Fibroblast of upper back skin (primary cell): Measurements from ENCODE around the gene PRPF19.
A peak's percentile ranks its signal among the peaks of the same experiment; 100 is the strongest.

ENCODE experiments used
- DNase-seq: peaks from one replicate; pipeline ENCODE4 v3.0.0-alpha.2; 2013

Gene PRPF19

GRCh38 chr11:60855726-60856633 is 50.4 kb downstream of the PRPF19 start, which contains the start of gene PTGDR2:
TSS of gene PTGDR2 (minus strand) at chr11:60855950. CDS start at chr11:60853722, 2,228 bp downstream.
- DNase-seq, result peak; percentile 18

DNA sequence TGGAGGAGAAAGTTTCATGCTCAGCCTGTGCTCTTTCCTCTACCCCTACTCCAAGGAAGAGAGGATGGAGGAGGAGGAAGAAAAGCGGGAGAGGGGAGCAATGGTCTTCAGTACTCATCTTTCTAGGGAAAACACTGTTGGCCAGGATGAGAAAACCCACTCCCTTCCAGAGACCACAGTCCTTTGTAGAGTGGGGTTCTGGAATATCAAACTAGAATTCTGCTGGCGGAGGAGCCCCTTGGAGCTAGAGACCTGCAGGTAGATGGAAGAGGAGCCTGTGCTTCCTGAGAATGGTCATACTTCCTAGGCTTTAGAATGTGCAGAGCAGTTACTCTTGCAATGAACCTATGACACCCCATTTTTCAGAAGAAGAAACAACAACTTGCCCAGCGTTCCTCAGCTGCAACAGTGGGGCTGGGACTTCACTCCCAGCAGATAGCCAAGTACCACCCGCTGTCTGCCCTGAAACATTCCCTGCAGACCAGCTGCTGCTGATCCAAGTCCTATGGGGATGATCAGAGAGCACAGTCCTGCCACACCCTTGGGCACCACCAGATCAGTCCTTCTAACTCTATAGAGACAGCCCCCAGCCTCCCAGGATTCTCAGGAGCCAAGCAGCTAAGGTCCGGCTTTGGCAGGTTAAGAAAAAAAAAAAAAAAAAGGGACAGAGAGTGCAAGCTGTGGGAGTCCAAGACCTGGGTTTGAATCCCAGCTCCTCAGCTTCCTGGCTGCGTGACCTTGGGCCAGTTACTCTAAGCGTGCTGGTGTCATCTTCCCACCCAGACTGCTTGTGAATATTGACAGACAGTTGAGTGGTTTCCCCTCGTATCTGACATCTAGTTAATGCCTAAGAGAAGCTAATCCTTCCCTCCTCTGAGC is 51.3 kb downstream of the PRPF19 start:
- no peak for DNase-seq

DNA sequence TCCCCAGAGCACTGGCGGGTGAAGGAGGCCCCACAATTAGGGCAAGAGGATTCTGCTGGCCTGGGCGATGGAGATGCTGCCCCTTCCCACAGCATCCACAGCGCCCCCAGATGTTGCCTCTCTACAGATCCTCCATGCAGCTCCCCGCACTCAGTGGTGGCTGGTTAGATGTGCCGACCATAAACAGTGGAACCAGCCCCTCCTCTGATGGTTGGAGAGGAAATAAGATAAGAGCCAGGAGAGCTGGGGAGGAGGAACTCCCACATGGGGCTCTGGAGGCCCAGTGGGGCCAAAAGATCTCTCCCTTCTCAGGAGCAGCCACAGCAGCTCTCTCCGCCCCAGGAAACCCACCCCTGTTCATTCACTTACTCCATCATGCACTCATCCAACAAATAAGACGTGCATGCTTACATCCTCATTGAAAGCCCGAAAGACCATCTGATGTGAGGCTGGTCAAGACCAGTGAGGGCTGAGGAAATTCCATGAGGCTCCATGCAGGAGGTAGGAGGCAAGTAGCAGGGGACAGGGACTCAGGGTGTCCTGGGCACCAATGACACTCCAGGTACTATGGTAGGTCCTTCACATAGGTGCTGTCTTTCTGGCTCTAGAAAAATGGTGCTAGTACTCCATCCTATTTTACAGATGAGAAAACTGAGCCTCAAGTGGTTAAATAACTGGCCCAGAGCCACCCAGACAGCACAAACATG is 52.1 kb downstream of the PRPF19 start:
- DNase-seq, result no peak

DNA sequence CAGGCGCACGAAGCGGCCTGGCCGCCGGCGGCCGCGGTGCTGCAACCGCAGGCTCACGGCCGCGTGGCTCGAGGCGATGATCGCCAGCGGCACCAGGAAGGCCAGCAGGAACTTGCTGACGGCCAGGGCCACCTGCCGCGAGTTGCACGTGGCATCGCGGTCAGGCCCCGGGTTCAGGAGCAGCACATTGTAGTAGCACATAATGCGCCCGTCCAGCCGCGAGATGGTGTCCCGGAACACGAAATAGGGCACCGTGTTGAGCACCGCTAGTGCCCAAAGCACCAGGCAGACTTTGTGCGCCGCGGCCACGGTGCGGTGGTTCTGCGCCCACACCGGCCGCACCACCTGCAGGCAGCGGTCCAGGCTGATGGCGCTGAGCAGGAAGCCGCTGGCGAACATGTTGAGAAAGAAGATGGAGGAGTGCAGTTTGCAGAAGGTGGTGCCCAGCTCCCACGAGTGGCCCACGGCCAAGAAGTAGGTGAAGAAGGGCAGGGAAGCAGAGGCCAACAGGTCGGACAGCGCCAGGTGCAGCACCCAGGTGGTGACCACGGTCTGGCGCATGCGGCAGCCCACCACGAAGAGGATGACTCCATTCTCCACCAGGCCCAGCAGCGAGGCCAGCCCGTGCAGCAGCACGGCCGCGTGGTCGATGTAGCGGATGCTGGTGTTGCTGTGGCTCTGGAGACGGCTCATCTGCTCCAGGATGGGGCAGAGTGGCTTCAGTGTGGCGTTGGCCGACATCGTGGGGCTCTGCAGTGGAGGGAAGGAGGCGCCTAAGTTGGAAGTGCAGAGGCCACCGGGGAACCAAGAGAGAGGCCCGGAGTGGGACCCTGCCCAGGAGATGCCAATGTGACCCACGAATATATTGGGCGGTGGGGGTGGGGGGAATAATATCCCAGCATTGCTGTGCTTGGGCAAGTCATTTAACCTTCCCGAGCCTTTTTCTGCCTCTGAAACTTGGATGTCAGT is 53.1 kb downstream of the PRPF19 start:
- DNase-seq, result no peak

DNA sequence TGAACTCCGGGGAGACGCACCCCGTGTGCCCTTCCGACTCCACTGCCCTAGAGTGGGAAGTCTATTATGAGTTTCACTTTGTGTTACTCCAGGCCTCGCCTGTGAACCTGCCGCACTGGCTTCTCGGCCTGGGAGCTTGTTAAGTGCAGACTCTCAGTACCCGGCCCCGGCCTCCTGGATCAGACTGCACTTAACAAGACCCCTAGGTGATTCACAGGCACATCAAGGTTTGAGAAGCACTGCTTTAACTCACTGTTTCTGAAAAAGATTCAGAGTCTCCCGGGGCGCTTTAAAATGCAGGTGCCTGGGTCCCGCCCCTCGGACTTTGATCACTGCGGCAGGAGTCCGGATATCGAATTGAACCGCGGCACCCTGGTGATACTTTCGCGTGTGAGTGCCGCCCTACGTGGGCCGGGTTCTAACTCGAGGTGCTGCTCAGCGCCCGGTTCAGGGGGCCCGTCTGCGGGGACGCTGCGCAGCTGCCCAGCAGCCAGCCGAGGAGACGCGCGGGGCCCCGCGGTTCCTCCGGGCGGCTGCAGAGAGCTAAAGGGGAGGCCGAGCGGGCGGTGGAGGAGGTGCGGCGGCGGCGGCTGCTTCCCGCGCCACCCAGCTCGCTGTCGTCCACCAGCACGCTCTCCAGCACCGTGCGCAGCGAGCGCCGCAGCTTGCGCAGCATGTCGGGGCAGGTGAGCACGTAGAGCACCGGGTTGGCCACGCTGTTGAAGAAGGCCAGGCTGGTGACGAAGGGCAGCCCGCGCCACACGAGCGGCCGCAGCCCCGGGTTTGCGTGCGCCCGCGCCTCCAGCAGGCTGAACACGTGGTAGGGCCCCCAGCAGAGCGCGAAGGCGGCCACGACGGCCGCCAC is 54.0 kb downstream of the PRPF19 start:
- DNase-seq, result no peak

- DNase-seq, result no peak
These were observed 54.9 kb downstream of the PRPF19 start for GRCh38 chr11:60851327-60852104.

GRCh38 chr11:60849641-60850520 is 56.5 kb downstream of the PRPF19 start:
- no peak for DNase-seq

- DNase-seq, result no peak
These were observed 57.7 kb downstream of the PRPF19 start for GRCh38 chr11:60848714-60849151.

GRCh38 chr11:60847896-60848295 is 58.5 kb downstream of the PRPF19 start:
- no peak for DNase-seq

GRCh38 chr11:60847281-60847680 is 59.1 kb downstream of the PRPF19 start:
- DNase-seq, result no peak

DNA sequence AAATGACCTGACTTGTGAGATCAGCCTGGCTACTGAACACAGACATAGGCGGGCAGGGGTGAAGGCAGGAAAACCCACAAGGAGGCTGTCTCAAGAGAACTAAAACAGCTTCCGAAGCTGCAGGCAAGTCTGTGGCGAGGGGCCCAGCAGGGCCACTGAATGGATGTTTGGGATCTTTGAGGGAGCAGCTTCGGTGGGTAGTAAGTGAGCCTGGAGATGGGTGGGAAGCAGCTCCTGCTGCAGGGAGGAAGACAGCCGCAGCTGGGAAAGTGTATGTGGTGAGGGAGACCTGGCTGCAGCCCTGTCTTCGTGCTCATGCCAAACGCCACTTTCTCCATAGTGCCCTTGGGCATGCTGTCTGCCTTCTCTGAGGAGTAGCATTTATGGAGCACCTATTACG is 61.0 kb downstream of the PRPF19 start:
- DNase-seq, result no peak

GRCh38 chr11:60844870-60845221 is 61.5 kb downstream of the PRPF19 start:
- DNase-seq, result no peak

DNA sequence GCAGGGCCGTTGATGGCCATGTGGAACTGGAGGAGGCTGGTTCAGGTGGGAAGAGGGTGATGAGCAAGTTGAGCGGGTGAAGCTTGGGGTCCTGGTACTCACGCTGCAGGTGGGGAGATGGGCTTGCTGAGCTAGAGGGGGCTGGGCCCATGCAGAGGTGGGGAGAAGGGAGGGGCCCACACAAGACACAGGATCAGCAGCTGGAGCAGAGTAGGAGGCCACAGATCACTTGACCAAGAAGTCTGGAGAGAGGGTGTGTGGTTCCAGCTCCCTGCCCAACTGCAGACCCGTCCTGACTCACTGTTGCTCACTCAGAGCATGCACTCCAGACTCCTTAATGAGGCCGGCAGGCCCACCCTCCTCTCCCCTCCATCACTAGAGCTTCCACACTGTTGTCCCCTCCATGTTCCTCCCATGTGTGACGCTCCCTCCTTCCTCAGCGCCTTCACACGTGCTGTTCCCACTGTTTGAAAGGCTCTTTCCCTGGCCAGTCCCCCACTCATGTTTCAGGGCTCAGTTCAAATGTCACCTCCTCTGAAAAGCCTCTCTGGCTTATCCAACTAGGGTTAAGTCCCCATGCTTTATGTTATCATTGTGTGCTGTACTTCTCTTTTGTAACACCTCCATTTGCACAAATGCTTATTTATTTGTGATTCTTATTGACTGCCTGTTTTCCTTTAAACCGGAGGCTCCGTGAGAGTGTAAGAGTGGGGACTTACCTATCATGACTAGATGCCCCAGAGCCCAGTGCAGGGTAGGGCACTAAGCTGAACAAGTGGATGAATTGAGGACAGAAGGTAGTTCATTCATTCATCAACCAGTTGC is 62.1 kb downstream of the PRPF19 start:
- DNase-seq, result no peak

- DNase-seq, result no peak
These were observed 63.5 kb downstream of the PRPF19 start for GRCh38 chr11:60842668-60843600.

DNA sequence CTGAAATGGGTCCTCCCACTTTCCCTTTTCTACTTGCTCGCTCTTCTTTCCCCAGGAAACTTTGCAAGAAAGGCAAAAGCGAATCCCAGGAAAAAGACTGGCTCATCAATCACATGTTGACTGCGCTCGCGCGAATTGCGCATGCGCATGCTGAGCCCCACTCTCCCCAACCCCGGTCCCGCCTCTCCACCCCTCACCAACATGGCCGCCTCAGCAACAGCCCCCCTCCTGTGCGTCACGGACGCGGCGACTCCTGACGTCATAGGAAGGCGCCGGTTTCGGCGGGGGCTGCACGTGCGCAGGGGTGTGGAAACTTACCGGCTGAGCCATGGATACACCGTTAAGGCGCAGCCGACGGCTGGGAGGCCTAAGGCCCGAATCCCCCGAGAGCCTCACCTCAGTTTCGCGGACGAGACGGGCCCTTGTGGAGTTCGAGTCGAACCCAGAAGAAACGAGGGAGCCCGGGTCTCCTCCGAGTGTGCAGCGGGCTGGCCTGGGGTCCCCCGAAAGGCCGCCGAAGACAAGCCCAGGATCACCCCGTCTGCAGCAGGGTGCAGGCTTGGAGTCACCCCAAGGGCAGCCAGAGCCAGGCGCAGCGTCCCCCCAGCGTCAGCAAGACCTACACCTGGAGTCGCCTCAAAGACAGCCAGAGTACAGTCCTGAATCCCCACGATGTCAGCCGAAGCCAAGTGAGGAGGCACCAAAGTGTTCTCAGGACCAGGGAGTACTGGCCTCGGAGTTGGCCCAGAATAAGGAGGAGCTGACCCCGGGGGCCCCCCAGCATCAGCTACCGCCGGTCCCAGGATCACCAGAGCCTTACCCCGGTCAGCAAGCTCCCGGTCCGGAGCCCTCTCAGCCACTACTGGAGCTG is 64.4 kb downstream of the PRPF19 start, which contains the start of gene CCDC86:
Gene CCDC86 (plus strand): TSS at position 317 of the 871 bp plus-strand sequence. CDS start 12 bp downstream, at position 329.
- DNase-seq, result peak; percentile 96
